ENCODE measurements around the gene RELCH.

The RELCH gene

DNA sequence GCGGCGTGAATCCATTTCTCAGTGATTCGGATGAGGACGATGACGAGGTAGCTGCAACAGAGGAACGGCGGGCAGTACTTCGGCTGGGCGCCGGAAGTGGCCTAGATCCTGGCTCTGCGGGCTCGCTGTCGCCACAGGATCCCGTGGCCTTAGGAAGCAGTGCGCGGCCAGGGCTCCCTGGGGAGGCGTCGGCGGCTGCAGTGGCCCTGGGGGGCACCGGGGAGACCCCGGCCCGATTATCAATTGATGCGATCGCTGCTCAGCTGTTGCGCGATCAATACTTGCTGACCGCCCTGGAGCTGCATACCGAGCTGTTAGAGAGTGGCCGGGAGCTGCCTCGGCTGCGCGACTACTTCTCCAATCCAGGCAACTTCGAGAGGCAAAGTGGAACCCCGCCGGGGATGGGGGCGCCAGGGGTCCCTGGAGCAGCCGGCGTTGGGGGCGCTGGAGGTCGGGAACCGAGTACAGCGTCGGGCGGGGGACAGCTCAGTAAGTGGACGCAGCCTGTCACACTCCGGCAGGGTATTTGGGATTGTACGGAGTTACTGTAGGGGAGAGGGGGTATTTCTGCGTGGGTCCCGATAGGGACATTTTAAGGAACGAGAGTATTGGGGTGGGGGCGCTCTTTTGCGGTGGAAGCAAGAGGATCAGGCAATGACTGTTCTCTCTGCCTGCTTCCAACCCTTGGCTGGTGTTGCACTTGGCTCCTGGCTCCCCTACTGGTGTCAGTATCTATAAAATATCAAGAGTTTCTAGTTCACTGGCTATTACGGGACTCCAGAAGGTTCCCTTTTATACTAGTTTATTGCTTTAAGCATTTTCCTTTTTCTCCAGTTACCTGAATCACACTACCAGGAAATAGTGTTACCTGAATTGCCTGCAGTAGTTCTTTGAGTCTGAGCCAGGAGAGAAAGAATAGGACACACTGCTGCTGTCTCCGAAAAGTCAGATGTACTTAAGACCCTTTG lies 772 bp downstream of the RELCH start:
- TF ChIP-seq CTCF (conservative IDR thresholded peaks at IDR 0.05; ENCODE audit: low read depth, low read length) = peak; percentile 10
- peak overlapping the region; percentile 93 for H3K4me3 ChIP-seq (ENCODE audit: low read length)
- DNase-seq (ENCODE audit: low read depth) = no peak

GRCh38 chr18:62189208-62189607 lies 2.2 kb downstream of the RELCH start:
- no peak for DNase-seq (ENCODE audit: low read depth)
- TF ChIP-seq CTCF (conservative IDR thresholded peaks at IDR 0.05; ENCODE audit: low read depth, low read length) = no peak
- peak overlapping the region; percentile 93 for H3K4me3 ChIP-seq (ENCODE audit: low read length)

- H3K4me3 ChIP-seq (ENCODE audit: low read length) = no peak overlapping the region
- no peak for TF ChIP-seq CTCF (conservative IDR thresholded peaks at IDR 0.05; ENCODE audit: low read depth, low read length)
- no peak for DNase-seq (ENCODE audit: low read depth)
These were observed 9.0 kb downstream of the RELCH start for GRCh38 chr18:62196079-62196478.

GRCh38 chr18:62196980-62197379 lies 9.9 kb downstream of the RELCH start:
- no peak overlapping the region for H3K4me3 ChIP-seq (ENCODE audit: low read length)
- no peak for DNase-seq (ENCODE audit: low read depth)
- no peak for TF ChIP-seq CTCF (conservative IDR thresholded peaks at IDR 0.05; ENCODE audit: low read depth, low read length)

DNA sequence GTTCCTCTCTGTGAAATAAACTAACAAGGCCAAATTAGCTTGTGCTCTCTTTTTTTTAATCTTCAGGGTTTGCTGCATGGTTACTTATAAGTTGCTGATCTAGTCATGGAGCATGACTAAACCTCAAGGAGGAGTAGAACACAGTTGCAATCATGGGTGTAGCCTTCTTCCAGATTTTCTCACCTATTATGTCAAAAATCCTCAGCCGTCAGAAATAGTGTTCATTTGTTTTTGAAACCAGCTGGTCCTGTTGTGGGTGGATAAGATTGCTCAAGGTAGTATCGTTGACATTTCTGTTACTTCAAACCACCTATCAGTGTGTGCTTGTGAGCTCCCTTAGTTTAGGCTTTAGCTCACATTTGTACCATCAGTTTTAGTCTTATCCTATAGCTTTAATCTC lies 11.2 kb downstream of the RELCH start:
- H3K4me3 ChIP-seq (ENCODE audit: low read length) = no peak overlapping the region
- no peak for DNase-seq (ENCODE audit: low read depth)
- no peak for TF ChIP-seq CTCF (conservative IDR thresholded peaks at IDR 0.05; ENCODE audit: low read depth, low read length)

DNA sequence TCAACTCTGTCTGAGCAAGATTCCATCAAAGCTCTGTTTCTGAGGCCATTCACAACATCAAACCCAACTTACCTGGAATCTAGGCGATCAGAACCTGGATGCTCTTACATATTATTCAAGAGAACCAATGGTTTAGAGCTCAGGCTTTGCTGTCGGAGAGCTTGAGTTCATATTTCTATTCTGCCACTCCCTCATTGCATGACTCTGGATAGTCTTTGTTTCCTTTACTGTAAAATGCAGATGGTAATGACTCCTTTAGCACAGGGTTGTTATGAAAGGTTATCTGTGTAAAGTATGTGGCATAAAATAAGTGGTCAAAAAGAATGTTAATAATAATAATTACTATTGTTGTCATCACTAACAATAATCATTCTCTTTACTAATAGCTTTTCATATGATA lies 12.6 kb downstream of the RELCH start:
- no peak overlapping the region for H3K4me3 ChIP-seq (ENCODE audit: low read length)
- no peak for TF ChIP-seq CTCF (conservative IDR thresholded peaks at IDR 0.05; ENCODE audit: low read depth, low read length)
- DNase-seq (ENCODE audit: low read depth) = no peak
